ENCODE data around the gene G6PC3.
"Not testable (repeated sequence)": the region's sequence is repeated elsewhere in the genome, so short reads cannot be mapped to it uniquely, and the experiment has no call there.

The G6PC3 gene

GRCh38 chr17:44084921-44085320 lies 14.4 kb downstream of the G6PC3 start:
- no peak for DNase-seq

DNA sequence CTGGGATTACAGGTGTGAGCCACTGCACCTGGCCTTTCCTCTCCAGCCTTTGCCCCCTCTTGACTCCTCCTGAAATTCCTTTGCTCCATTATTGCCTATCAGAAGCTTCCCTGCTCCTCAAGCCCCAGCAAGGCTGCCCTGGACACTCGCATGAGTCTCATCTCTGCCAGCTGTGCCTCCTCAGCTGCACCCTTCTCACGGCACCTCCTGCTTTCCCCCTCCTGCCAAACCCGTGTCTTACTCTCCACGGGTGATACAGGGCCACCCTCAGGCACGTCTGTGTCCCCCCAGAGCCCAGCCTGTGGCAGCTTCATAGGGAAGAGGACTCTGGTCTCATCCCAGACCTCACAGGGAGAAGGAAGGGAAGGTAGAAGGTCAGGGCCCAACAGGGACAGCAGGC lies 15.4 kb downstream of the G6PC3 start:
- DNase-seq: no peak

DNA sequence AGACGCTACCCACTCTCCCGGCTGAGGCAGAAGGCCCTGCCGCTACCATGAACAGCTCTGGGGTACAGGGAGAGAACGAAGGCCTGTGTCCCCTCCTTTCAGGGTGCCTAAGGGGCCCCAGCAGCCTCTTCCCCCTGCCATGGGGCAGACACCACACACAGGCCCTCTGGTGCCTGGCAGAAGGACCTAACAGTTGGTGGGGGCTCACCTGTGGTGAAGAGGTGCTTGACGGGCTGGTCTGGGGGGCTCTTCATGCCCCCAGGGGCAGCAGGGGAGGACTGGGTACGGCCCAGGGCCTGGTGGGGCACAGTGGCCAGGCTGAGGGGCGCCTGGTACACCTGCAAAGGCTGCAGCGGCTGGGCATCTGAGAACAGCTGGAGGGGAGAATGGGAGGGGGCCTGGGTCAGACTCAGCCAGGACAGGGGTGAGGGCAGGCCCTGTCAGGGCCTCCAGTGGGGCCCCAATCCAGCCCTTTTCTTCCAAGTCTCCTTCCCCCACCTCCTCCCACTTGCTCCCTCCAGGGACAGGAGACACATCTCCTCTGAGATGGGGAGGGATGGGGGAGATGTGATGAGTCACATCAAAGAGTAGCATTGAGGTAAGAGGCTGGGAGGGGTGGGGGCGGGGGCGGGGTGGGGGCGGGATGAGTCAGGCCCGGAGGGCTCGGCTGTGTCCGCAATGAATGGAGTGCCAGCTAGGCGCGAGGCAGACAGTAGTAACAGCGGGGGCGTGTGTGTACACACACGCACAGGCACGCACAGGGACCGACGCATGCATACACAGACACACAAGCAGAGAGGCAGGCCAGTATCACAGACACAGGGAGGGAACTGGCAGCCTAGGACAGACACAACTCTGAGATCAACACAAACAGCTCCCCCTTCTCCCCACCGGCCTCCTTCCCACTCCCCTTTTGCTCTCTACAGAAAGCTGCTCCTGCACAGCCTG lies 16.1 kb downstream of the G6PC3 start:
- no peak for DNase-seq

DNA sequence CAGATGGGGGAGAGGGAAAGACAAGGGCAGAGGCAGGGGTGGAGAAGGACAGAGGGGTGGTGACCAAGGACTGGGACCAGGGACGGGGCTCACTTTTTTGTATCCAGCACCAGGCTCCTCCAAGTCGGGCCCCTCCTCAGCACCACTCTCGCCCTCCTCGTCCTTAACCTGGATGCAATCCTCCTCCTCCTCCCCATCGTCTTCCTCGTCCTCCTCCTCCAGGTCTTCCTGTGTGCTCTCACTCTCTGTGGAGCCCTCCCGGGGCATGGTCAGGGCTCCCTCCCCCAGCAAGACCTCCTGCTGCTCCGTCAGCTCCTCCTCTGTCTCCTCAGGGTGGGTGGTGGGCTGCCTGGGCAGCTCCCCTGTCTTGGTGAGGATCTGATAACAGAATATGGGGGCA lies 16.8 kb downstream of the G6PC3 start:
- DNase-seq: no peak

GRCh38 chr17:44088254-44088653 lies 17.7 kb downstream of the G6PC3 start:
- DNase-seq: no peak

GRCh38 chr17:44091200-44091997 lies 20.9 kb downstream of the G6PC3 start:
- DNase-seq: no peak

DNA sequence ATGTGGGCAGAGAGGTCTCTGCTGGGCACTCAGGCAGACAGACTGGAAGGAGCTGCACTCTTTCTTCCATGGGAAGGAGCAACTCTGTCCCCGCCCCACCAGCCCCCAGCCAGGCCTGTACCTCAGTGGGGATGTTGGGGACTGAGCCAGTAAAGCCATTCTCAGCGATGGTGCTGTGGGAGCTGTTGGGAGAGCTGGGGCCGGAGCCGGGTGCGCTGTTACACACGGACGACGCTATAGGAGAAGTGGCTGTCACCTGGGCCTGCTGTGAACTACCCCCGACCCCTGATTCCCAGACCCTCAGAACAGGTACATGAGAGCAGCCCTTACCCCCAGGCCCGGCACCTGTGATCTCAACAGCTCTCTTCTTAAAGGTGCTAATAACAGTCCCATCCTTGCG lies 21.5 kb downstream of the G6PC3 start:
- DNase-seq: no peak

GRCh38 chr17:44093231-44093900 lies 22.8 kb downstream of the G6PC3 start:
- DNase-seq: no peak

DNA sequence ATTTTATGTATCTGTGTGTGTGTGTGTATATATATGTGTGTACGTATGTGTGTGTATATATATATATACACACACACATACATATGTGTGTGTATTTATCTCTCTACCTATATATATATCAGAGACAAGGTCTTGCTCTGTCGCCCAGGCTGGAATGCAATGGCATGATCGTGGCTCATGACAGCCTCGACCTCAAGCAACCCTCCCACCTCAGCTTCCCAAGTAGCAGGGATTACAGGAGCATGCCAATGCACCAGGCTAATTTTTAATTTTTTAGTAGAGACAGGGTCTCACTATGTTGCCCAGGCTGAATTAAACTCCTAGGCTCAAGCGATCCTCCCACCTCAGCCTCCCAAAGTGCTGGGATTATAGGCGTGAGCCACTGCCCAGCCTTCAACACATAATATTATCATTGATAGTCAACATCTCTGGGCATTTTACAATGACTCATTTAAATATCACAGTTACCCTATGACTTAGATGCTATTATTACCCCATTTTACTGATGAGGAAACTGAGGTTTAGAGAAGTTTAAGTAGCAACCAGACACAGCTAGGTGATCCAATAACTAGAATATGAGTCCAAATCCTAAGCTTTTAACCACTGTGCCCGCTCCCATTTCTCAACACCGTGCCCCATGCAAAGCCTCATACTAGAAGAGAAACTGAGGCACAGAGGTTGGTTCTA lies 24.3 kb downstream of the G6PC3 start:
- DNase-seq: no peak

GRCh38 chr17:44095388-44095646 lies 24.8 kb downstream of the G6PC3 start:
- no peak for DNase-seq

DNA sequence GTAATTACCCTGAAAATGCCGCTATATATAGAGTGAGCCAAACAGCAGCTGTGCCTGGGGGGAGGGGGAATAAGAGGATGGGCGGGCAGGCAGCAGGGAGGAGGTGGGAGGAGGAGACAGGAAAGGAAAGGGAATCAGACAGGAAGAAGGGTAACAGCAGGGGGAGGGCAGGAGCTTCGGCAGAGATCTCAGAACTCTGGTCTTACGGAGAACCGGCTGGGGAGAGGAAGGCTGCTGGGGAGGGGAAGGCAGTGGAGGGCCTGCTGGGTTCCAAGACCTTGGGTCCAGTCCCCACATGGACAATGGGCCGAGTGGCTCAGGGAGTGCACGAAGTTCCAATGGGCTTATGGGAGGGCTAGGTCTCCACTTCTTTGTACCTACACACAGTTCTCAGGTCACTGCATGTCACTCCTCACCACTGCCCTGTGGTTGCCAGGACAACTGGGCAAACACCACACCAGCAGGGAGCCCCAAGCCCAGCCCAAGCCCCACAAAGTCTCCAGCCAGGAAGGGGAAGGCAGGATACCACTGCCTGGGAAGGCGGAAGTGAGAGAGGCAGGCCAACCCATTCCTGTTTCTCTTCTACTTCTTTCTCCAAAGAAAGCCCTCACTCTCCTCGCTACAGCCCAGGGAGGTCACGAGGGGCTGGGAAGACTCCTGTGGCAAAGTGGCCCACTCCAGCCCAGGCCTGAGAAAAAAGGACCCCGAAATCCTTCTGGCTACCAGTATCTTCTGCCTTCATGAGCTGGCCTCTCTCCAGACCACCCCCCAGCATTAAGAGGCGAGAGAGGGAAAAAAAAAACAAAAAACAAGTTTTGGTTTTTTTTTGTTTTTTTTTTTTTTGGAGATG lies 25.3 kb downstream of the G6PC3 start:
- peak; percentile 34 for DNase-seq

DNA sequence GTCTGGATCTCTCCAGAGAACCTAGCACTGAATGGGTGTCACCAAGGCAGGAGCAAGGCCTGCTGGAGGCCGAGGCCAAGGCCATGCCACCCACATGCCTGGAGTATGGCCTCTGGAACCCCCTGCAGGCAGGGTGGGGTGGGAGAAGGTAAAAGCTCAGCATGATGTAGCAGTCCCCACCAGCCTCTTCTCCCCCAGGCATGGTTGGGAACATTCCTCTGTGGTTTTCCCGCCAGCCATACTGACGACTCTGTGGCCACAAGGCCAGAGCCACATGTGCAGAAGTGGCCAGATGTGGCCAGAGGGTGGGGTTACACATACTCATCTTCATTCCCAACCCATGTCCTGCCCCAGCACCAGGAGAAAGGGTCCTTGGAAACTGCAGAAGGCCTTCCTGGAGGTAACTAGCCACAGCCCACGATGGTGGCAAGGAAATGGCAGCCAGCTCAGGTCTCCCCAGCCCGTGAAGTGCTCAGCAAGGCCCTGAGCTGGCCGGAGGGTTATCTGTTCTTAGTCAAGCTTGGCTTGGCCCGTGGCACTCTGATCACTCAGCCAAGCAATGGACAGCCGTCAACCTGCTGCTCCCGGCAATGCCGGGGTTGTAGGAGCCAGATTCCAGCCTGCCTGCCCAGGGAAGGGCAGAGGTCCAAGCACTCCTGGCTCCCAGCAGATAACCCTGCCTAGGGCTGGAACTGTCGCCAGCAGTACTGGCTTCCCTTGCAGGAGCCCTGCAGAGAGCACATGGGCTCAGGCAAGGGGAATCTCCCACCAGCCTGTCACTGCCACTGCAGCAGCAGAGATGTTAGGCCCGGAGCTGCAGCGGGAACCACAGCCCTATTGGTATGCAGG lies 26.8 kb downstream of the G6PC3 start:
- DNase-seq: no peak

DNA sequence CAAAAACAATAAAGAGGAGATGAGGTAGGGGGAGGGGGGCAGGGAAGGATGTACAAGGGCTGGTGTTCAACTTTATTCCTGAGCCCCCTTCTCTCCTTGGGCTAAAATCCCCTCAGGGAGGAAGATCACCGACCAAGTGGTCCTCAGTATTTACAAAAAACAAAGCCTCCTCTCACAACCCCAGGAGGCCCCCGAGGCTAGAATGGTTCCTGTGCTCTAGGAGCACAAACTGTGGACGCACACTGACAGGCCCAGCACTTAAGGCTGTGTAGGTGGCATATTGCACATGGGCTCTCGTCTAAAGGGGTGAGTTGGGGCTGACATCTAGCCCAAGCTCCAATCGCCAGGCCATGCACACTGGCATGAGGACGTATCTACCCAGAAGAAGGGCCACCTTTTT lies 31.3 kb downstream of the G6PC3 start:
- not testable (repeated sequence) for DNase-seq

GRCh38 chr17:44102849-44103622 lies 32.5 kb downstream of the G6PC3 start:
- no peak for DNase-seq

GRCh38 chr17:44105483-44105882 lies 34.9 kb downstream of the G6PC3 start:
- no peak for DNase-seq

DNA sequence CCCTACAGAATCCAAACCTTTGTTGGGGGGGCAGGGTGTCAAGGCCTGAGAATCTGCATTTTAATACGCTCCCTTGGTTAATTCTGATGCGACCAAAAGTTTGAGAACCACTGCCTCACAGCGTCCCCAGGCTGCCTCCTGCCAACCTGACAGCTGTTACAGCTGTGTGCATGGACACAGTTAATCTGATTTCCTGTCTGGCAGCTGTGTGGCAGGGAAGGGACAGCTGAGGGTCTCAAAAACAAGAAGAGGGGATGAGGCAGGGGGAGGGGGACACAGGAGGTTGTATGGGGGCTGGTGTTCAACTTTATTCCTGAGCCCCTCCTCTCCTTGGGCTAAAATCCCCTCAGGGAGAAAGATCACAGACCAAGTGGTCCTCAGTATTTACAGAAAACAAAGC lies 35.4 kb downstream of the G6PC3 start:
- DNase-seq: no peak

GRCh38 chr17:44106801-44107200 lies 36.3 kb downstream of the G6PC3 start:
- no peak for DNase-seq

- DNase-seq: no peak
Observed at GRCh38 chr17:44108440-44109311, 38.1 kb downstream of the G6PC3 start.

- DNase-seq: no peak
Observed at GRCh38 chr17:44109312-44109630, 38.7 kb downstream of the G6PC3 start.

Data from CD4-positive, alpha-beta T cell treated with Interleukin-17A for 1 hour (primary cell).